Camera-type eye (tissue), 1 donor: Measurements from ENCODE around the gene TMIGD2. TPM values are rescaled to one million over a fixed set of nuclear protein-coding genes. Genes with fewer than 3 reads are reported as not detected.

Experiments
- total RNA-seq: library from RNA; depleted of rRNA; stranded (reverse); fragments of >200 nt; gene quantifications from one replicate; pipeline ENCODE4 v1.2.3, GENCODE V29; 2014

The TMIGD2 gene
- total RNA-seq: 0.49 TPM

DNA sequence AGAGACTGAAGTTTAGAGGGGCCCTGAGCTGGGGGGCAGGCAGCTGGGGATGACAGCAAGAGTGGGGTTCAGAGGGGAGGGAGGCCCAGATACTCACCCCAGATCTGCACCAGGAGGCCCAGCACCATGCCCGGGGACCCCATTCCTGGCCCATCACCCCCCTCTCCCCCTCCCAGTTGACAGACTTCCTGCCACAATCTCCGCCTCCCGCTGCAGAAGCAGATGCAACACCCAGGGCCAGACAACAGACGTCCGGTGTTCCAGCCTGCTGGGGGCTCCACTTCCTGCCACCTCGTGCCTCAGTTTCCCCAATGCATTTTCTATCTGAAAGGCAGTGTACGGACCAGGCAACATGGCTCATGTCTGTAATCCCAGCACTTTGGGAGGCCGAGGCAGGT lies at the start of gene TMIGD2:
TSS of gene TMIGD2 (minus strand) at position 147 of the 398 bp plus-strand sequence. CDS start at position 143, 4 bp downstream.

DNA sequence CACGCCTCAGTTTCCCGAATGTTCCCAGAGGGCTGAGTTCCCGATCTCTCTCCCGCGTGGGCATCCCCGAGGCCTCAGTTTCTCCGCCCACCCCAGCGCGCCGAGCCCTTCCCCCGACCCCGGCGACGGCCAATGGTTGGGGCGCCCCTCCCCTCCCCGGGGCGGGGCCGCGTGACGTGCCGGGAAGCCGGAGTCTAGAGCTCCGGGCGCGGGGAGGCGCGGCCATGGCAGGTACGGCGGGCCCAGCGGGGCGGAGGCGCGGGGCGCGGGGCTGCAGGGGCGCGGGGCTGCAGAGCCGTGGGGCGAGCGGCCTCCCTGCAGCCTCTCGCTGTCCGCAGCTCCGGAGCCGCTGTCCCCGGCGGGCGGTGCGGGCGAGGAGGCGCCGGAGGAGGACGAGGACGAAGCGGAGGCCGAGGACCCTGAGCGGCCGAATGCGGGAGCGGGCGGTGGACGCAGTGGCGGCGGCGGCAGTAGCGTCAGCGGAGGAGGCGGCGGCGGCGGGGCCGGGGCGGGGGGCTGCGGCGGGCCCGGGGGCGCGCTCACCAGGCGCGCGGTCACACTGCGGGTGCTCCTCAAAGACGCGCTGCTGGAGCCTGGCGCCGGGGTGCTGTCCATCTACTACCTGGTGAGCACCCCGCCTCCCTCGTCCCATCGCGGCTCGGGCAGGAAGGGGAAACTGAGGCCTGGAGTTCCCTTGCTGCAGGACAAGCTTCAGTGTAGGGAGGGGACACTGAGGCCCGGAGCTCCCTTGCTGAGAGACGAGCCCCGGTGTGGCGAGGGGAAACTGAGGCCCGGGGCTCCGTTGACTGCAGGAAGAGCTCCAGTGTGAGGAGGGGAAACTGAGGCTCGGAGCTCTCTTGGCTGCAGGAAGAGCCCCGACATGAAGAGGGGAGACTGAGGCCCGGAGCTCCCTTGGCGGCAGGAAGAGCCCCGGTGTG lies 41.5 kb upstream of the TMIGD2 start, which contains the start of gene MPND:
TSS of gene MPND (plus strand) at position 193 of the 938 bp plus-strand sequence. CDS start at position 225, 32 bp downstream.

DNA sequence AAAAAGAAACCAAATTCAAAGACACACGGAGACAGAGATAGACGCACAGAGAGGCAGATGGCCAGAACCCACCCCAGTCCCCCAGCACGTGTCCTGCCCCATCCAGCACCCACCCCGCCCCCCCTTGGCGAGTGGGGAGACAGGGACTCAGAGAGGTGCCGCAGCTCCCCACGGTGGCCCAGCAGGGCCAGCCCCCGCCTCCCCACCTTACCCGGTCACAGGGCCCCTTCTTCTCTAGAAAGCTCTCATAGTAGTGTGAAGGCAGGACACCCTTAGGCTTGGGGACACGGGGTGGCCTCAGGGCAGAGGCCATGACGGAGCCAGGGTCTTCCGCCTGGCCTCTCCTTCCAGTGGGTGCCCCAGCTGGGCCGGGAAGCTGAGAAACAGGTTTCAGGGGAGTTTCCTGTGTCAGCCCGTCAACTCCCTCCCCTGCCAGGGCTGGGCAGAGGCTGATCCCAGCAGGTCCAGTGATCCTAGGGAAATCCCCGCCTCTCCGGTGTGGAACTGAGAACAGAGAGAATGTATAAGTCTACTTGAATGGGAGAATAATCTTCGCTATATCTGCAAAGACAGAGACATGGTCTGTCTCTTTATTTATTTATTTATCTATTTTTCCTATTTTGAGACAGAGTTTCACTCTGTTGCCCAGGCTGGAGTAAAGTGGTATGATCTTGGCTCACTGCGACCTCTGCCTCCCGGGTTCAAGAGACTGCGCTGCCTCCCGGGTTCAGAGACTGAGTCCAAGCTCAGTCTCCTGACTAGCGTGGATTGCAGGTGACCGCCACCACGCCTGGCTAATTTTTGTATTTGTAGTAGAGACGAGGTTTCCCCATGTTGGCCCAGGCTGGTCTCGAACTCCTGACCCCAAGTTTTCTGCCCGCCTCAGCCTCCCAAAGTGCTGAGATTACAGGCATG lies 36.5 kb upstream of the TMIGD2 start, which contains the start of gene STAP2:
TSS of gene STAP2 (minus strand) at position 387 of the 915 bp plus-strand sequence. CDS start at position 313, 74 bp downstream.

DNA sequence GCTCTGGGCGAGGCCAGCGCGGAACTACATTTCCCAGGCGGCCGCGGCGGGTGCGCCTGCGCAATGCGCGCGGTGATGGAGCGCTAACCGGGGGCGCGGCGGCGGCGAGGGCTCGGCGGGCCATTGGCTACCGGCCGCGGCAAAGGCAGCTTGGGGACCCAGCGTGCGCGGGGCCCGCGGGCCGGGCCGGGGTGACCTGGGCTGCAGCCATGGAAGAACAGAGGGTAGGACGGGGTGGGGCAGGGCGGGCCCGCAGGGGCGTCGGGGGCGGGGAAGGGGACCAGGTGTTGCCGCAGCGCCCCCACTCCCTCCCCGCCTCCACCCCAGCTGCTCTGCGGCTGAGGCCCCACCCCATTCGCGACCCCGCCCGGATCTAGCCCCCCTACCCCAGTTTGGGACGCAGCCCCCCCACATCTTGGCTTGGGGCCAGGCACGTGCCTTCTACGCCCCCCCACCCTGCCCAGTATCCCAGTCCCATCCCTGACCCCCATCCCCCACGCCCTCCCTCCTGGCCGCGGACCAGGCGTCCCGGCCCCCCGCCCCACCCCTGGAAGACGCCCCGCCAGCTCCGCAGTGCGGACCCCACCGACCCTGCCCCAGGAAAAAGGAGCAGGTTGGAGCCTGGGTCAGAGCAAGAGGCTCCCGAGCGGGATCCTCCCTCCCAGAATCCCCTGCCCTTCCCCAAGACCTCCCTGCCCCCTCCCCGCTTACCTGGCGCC lies 2.5 kb upstream of the TMIGD2 start, which contains the start of gene FSD1:
TSS of gene FSD1 (plus strand) at position 61 of the 719 bp plus-strand sequence. CDS start at position 210, 149 bp downstream.

GRCh38 chr19:4278419-4279266 lies 23.5 kb downstream of the TMIGD2 start, which contains the start of gene SHD:
TSS of gene SHD (plus strand) at chr19:4279266. CDS start at chr19:4280064, 798 bp downstream.

GRCh38 chr19:4246767-4247593 lies 55.2 kb downstream of the TMIGD2 start, which contains the start of gene YJU2:
TSS of gene YJU2 (plus strand) at chr19:4247080. CDS start at chr19:4247147, 67 bp downstream.

Other genes starting within 250 kb of the TMIGD2 start
- gene ZBTB7A, start 235.5 kb downstream of the TMIGD2 start, total RNA-seq: 33.2 TPM
- gene MAP2K2, start 178.3 kb downstream of the TMIGD2 start, total RNA-seq: 86.9 TPM
- gene CREB3L3, start 148.8 kb downstream of the TMIGD2 start, total RNA-seq: not detected
- 10.0 TPM for gene SIRT6, start 119.8 kb downstream of the TMIGD2 start, total RNA-seq
- gene ANKRD24, start 119.7 kb downstream of the TMIGD2 start, total RNA-seq: 4.0 TPM
- 0.77 TPM for gene EBI3, start 72.9 kb downstream of the TMIGD2 start, total RNA-seq
- 23.4 TPM for gene YJU2, start 55.3 kb downstream of the TMIGD2 start, total RNA-seq
- 11.7 TPM for gene SHD, start 23.1 kb downstream of the TMIGD2 start, total RNA-seq
- gene FSD1, start 2.2 kb upstream of the TMIGD2 start, total RNA-seq: 16.4 TPM
- gene STAP2, start 36.4 kb upstream of the TMIGD2 start, total RNA-seq: 7.3 TPM
- 11.1 TPM for gene MPND, start 41.2 kb upstream of the TMIGD2 start, total RNA-seq
- gene SH3GL1, start 98.2 kb upstream of the TMIGD2 start, total RNA-seq: 38.6 TPM
- gene CHAF1A, start 100.3 kb upstream of the TMIGD2 start, total RNA-seq: 12.3 TPM
- gene UBXN6, start 155.4 kb upstream of the TMIGD2 start, total RNA-seq: 84.2 TPM
- gene HDGFL2, start 169.9 kb upstream of the TMIGD2 start, total RNA-seq: 53.3 TPM
- gene PLIN4, start 216.1 kb upstream of the TMIGD2 start, total RNA-seq: 3.1 TPM
- 1.8 TPM for gene PLIN5, start 232.8 kb upstream of the TMIGD2 start, total RNA-seq
- gene LRG1, start 237.6 kb upstream of the TMIGD2 start, total RNA-seq: 0.99 TPM